GF-D8 (cell line): ENCODE results near the gene EPN3.

Experiments used
- DNase-seq: peaks from one replicate; lab custom pipeline; 2025; lab: John Stamatoyannopoulos, UW

EPN3 gene

DNA sequence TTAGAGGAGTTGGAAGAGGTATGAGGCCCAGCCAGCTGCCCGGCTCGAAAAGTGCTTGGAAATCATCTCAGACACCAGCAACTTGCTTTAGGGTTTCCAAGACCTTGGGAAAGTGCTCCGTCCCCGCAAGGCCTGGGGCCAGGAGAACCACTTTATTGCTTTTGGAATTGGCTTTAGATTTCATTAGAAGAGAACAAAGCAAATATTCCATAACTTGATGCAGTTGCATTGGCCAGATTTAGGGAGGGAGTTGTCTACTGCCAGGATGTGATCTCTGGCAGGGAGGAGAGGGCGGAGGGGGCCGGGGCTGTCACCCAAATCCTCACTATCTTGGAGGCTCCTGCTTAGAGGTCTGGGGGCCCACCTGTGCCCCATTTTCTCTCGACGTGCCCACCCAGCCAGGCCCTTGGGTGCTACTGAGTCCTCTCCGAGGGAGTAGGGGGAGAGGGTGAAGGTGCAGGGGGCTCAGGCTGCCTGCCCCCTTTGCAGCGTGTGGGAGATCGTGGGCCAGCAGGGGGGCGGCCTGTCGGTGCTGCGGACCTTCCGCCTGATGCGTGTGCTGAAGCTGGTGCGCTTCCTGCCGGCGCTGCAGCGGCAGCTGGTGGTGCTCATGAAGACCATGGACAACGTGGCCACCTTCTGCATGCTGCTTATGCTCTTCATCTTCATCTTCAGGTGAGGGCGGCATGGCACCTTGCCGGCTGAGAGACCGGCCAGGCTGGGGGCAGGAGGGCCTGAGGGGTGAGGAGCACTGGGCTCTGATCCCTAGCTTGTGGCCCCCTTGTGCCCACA lies 58.6 kb downstream of the EPN3 start:
- DNase-seq, result no peak

DNA sequence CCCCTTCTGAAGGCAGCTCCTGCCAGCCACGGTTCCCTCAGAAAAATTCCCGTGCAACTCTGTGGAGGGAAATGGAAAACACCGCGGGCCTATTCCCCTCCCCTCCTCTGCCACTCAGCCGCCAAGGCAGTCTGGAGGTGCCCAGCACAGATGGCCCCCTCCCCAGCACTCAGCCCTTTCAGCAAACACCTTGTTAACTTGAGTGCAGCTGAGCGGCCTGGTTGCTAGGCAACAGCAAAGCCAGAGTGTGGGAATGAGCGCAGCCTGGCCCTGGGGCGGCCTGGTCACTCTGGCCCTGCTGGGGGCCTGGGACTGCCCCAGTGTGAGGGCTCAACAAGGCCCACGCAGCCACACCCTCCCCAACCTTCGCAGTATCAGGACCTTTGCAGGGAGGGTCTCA lies 60.8 kb downstream of the EPN3 start:
- no peak for DNase-seq
